HG02798 (cell line): Measurements from ENCODE around the gene COBLL1.
"Not testable (repeated sequence)": the region's sequence is repeated elsewhere in the genome, so short reads cannot be mapped to it uniquely, and the experiment has no call there.

Experiments
- ATAC-seq: cut with Tn5 transposase; IDR thresholded peaks from one replicate; pipeline ENCODE4 v1.9.1; 2021; ENCODE audit warnings: mild to moderate bottlenecking; ENCODE audit not compliant: unreplicated experiment, poor library complexity

COBLL1 gene

GRCh38 chr2:164841719-164842623 lies at the start of gene COBLL1:
Gene COBLL1, minus strand, starts transcription at chr2:164841823. Its CDS starts 627 bp downstream, at chr2:164841196.
- ATAC-seq = peak; percentile 79

DNA sequence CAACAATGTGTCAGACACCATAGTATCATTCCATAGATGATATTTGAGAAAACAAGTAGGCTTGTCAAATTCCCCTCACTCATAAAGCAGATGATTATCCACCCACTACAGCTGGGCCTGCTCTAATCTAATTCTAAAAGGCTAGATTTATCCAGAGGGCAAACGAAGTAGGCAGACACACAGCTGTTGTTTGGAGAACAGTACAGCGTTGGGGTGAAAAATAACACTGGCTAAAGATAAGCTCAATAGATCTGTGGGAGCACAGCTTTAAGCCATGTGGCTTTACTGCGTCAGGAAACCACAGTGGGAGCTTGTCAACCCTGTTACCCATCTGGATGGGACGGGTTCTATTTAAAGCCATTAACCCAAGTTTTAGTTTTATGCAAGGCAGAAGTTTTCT lies 48.9 kb upstream of the COBLL1 start:
- ATAC-seq = no peak

DNA sequence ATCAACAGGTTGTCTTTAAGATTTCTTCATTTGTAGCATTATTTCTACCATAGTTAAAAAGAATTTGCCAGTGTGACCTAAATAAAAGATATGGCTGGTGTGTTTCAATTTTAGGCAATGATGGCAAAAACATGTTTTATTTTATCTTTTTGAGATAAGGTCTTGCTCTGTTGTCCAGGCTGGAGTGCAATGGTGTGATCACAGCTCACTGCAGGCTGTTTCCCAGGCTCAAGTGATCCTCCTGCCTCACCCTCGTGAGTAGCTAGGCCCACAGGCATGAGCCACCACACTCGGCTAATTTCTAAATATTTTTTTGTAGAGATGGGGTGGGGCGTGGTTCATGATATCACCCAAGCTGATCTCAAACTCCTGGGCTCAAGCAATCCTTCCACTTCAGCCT lies 47.0 kb upstream of the COBLL1 start:
- ATAC-seq = no peak

- ATAC-seq = no peak
Measured at GRCh38 chr2:164887434-164888144, 46.0 kb upstream of the COBLL1 start.

DNA sequence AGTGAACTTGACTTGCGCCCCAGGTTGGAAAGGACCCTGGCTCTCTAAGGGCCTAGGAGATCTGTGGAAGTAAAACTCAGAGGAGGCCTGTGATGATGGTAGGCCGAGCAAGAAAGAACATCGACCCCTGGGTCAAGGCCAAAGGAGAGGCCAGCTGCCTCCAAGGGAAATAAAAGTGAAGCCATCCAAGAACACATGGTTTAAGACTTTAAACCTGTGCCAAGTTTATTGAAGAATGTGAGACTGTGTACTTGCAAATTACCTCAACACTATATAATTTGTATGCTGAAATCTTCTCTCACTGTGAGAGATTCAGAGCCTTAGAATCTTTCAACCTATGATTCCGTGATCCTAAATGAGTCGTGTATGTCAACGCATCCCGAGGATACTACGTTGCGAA lies 40.7 kb upstream of the COBLL1 start:
- no peak for ATAC-seq

DNA sequence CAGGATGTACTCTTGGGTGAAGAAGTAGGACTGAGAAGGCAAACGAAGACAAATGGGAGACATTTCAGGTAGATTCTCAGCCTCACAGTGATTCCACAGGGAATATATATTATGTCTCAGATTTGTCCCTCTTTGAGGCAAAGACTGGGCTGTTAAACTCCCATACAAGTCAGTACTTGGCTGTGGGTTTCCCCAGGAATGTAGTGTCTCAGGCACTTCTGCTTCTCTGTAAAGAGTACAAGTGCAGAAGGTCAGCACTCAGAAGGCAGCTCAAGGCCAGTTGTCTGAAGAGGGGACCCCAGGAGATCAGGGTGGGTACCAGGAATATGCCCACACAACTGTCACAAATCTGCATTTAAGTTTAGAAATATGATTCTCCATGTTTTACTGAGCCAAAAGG lies 39.9 kb upstream of the COBLL1 start:
- no peak for ATAC-seq

- no peak for ATAC-seq
Measured at GRCh38 chr2:164879901-164880535, 38.4 kb upstream of the COBLL1 start.

- ATAC-seq = no peak
Measured at GRCh38 chr2:164877927-164878326, 36.3 kb upstream of the COBLL1 start.

DNA sequence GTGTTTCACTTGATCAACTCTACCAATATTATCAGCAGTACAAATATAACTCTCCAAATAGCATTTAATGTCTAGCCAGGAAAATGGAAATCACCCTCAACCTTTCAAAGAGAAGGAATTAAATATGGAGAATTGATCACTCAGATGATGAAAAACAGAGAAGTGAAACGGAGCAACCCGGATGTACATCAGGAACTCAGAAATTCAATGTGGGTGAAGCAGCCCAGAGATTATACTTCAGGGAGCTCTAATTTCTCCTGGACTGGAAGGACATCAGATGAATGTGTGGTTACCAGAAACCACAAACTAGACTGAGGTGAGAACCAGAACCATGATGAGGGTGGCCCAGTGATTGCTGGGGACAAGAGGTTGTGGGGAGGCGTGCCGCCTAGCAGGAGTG lies 35.5 kb upstream of the COBLL1 start:
- no peak for ATAC-seq

GRCh38 chr2:164875334-164876205 lies 33.9 kb upstream of the COBLL1 start:
- no peak for ATAC-seq

GRCh38 chr2:164873210-164873908 lies 31.7 kb upstream of the COBLL1 start:
- ATAC-seq = no peak

DNA sequence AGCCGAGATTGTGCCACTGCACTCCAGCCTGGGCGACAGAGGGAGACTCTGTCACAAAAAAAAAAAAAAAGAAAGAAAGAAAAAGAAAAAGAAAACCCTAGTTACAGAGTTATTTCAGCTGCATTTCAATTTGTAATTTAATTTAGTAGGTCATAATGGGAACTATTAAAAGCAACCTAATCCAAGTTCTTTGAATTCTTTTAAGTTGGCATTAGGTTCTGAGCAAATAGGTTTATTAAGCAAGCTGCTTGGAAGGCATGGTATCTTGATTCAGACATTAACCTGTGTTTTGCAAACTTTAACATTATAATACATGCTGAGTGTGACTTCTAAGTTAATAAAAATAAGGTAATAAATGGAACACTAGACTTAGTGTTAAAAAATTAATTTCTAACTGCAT lies 29.8 kb upstream of the COBLL1 start:
- no peak for ATAC-seq

DNA sequence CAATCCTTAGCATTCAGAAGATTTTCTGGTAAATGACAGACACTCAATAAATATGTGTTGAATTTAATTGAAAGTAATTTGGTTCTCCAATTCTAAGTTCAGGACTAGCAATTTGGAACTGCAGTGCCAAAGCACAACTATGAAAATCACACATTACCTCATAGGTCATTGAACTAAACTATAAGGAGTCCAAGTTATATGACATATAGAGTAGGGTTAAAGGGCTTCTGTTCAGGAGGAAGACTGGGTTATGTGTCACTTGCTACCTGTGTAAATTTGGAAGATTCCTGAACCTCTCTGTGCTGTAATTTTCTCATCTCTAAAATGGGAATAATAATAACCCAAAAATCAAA lies 27.8 kb upstream of the COBLL1 start:
- ATAC-seq = no peak

- no peak for ATAC-seq
Measured at GRCh38 chr2:164868563-164869419, 27.2 kb upstream of the COBLL1 start.

GRCh38 chr2:164867779-164868397 lies 26.3 kb upstream of the COBLL1 start:
- no peak for ATAC-seq

GRCh38 chr2:164866381-164866780 lies 24.8 kb upstream of the COBLL1 start:
- not testable (repeated sequence) for ATAC-seq

GRCh38 chr2:164860694-164861042 lies 19.0 kb upstream of the COBLL1 start:
- ATAC-seq = no peak

DNA sequence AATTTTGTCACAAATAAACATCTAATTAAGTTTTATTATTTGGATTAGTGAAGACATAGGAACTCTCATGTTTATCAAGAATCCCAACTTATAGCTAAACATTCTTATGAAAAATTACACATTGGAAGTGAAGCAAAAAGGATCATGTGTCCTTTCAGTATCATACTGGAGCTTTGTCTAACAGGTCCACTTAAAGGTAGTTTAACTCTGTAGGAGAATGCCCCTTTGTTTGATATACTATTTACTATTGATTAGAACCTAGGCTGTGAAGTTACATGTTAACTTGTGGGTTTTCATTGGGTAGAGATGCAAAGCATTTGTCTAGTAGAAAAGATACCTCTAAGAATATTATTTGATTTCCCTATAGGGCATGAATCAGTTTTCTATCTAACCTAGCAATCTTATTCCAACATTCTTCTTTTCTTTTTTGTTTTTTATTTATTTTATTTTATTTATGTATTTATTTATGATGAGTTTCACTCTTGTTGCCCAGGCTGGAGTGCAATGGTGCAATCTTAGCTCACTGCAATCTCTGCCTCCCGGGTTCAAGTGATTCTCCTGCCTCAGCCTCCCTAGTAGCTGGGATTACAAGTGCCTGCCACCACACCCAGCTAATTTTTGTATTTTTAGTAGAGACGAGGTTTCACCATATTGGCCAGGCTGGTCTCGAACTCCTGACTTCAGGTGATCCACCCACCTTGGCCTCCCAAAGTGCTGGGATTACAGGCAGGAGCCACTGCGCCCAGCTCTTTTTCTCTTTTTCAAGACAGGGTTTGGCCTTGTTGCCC lies 18.5 kb upstream of the COBLL1 start:
- ATAC-seq = not testable (repeated sequence)
